ENCODE data around the gene RHCE.
"Not testable (repeated sequence)": the region's sequence is repeated elsewhere in the genome, so short reads cannot be mapped to it uniquely, and the experiment has no call there.

RHCE gene

DNA sequence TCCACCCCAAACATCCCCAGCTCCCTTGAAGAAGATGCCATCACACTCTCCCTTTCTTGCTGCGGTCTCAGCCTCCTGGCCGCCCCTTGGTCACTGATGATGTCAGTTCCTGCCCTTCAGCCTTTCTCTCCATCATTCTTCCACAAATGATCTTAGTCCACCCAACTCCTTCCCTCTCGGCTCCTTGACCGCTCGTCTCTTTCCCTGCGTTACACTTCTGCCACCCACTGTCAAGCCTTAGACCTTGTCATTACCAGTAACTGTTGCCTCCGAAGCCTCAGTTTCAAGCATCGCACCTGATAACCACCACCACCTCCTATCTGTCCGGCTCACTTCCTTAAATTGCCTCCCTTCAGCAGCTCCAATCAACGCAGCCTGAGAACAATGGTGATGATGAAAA is 23.1 kb downstream of the RHCE start:
- not testable (repeated sequence) for DNase-seq

- DNase-seq = no peak
Observed at GRCh38 chr1:25392841-25393240, 27.8 kb downstream of the RHCE start.

DNA sequence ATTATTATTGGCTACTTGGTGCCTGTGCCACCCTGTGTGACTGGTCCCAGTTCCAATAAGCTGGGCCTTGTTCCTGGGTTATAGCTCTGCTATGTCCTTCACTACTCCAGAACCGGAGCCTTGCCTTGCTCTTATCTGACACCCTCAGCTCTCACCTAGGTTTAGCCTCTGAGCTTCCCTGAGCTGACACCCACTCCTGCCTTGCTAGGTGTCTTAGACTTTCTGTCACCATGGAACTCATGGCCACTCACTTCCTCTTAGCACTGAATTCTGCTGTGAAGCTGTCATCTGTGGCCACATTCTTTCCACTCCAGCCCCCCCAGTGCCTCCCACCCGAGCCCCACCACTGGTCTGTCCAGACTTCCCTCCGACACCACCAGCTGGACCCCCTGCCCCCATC is 30.9 kb downstream of the RHCE start:
- DNase-seq = not testable (repeated sequence)

DNA sequence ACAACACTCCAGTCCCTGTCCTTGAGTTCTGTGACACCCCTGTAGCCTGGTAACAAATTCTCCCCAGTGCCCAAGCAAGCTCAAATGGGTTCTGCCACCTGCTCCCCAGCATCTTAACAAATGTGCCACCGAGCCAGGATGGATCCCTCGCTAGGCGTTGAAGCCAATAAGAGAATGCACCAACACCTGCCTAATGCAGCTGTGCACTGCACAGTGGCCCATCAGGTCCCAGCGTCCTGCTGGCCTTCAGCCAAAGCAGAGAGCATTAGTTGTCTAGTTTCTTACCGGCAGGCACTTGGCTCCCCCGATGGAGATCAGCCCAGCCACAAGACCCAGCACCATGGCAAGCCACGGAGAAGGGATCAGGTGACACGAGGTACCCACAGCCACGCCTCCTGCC is 31.9 kb downstream of the RHCE start:
- not testable (repeated sequence) for DNase-seq

DNA sequence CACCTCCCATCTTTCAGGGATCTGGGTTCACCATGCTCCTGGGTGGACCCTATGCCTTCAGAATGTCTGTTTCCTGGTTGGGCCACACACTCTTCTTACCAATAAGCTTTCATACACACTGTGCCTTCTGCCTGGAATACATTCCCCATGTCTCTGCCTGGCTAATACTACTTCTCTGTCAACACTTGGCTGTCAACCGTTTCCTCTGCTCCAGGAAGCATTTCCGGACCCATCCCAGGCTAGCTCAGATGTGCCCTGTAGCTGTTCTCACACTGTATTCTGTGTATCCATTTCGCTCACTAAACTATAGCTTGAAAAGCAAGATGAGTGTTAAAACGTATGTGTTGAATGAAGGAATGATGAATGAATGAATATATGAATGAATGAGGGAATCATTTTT is 33.5 kb downstream of the RHCE start:
- DNase-seq = not testable (repeated sequence)

DNA sequence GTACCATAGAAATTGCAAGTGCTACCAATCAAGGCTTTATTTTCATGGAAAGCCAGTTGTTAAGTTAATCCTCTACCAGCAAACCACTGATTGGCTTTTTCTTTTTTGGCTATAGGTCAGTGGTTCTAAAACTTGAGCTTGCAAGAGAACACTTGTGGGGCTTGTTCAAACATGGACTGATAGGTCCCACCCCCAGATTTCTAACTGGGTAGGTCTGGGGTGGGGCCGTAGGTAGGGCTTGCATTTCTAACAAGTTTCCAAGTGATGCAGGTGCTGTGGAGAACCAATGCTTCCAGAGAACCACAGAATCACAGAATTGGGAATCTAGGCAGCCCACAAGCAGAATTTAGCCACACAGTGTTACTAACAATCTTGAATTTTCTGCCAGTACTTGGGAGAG is 36.8 kb downstream of the RHCE start:
- DNase-seq = not testable (repeated sequence)

DNA sequence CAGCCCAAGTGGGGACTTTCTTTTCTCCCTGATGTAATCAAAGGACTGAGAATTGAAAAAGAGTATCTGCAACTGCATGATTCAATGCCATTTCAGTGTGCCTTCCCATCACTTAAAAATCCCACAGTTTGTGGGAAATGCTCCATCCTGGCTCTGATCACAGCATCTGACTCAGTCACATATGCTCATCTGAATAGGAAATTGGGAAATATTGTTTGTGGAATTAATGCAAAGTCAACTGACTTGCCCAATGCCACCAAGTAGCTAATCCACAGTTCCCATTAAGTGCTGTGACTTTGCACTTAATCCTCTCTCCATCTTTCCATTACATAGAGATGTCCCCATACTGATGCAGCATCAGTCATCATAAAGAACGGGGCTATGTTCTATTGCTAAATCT is 37.5 kb downstream of the RHCE start:
- DNase-seq = not testable (repeated sequence)

DNA sequence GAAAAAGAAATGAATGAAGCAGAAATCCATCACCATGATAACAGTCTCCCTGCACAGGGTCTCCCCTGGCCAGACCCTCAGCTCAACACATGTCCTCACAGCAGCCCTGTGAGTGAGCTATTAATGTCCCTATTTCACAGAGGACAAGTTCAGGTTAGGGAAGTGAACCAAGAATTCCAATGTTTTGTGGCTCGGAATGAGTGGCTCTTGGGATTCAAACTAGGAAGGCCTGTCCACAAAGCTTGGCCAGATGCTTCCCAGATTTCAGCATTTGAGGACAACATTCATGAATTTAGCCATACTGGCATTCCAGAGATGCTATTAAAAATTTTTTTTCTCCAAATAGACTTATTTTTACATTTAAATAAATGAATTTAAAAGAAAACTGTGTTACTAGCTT is 38.1 kb downstream of the RHCE start:
- not testable (repeated sequence) for DNase-seq

- not testable (repeated sequence) for DNase-seq
Observed at GRCh38 chr1:25378367-25378766, 42.3 kb downstream of the RHCE start.

- DNase-seq = not testable (repeated sequence)
Observed at GRCh38 chr1:25371757-25372156, 48.9 kb downstream of the RHCE start.

DNA sequence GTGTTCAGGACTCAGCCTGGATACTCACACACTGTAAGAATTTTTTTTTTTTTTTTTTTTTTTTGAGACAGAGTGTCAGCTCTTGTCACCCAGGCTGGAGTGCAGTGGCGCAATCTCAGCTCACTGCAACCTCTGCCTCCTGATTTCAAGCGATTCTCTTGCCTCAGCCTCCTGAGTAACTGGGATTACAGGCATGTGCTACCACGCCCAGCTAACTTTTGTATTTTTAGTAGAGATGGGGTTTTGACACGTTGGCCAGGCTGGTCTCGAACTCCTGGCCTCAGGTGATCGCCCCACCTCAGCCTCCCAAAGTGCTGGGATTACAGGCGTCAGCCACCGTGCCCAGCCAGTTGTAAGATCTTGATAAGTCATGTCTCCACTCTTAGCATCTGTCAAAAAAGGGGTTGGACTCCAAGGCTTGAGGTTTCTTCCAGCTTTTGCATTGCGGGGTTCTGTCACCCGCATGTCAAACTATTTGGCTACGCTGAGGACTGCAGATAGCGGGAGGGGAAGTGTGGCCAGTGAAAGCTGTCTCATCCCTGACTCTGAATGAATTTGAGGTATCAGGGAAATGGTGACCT is 50.8 kb downstream of the RHCE start:
- not testable (repeated sequence) for DNase-seq

- DNase-seq = no peak
Observed at GRCh38 chr1:25369241-25369640, 51.4 kb downstream of the RHCE start.

DNA sequence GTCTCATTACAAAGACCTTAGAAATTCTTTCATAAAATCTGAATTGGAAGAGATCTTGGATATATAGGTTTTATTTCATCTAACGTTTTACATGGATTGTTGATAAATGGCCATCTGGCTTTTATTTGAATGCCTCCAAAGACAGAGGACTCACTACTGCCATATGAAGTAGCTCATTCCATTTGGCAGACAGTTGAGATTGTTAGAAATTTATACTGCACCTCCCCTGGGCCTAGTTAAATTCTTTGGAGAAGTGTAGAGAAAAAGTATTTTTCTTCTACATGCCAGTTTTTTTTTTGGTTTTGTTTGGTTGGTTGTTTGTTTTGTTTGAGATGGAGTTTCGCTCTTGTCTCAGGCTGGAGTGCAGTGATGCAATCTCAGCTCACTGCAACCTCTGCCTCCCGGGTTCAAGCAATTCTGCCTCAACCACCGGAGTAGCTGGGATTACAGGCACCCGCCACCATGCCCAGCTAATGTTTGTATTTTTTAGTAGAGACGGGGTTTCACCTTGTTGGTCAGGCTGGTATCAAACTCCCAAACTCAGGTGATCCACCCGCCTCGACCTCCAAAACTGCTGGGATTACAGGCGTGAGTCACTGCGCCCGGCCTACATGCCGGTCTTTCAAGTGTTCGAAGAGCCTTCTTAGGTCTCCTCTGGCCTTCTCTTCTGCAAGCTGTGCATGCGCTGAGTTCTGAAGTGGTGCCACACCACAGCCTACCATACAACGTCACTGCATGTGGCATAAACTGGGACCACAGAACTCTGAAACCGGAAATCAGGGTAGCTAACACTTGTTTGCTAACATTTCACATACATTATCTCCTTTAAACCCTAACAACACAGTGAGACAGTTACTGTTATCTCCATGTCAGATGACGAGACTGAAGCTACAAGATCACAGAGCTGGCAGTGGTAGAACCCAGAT is 57.7 kb downstream of the RHCE start:
- DNase-seq = not testable (repeated sequence)

DNA sequence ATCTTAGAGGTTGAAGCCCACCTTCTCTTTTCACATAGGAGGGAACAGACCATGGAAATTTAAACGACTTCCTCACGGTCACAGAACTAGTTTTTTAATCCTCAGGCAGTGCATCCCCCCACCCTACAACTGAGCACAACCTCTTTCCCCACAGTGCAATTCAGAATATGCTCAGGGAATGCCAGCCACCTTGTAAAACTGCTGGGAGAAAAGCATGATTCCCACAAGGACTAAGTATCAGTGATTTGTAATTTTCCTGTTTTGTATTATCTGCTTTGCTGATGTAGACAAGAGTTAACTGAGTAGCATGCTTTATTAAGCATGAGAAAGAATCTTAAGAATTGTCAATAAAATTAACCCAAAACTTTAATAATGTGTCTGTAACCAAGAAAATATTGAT is 58.7 kb downstream of the RHCE start:
- DNase-seq = no peak

DNA sequence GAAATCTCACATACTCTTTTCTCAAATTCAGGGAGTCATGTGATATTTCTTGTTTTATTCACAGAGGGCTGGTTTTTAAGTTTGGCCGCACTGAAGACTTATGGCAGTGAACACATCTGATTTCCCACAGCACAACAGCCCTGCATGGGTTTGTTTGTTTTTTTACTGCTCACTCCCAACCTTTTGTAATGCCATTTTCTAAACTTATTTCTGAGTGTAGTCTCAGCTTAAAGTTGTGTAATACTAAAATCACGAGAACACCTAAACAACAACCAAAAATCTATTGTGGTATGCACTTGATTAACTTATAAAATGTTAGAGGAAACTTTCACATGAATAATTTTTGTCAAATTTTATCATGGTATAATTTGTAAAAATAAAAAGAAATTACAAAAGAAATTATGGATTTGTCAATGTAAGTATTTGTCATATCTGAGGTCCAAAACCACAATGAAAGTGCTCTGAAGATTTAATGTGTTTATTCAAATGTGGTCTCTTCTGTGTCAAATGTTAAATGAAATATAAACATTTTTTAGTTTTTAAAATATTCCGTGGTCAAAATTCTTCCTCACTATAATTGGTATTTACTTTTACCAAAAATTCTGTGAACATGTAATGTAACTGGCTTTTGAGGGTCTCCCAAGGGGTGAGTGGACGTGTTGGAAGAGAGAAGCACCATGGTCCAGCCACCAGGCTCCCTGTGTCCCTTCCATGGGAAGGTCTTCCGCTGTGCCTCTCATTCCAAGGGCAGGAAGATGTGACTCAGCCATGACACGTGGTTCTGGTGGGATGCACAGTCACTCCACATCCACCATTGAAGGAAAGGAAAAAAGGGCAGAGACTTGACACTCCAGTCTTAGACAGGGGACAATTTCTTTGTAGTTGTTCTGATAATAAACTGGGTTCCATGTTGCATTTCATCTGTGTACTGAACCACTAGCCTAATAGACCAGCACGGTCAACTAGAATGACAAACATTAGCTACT is 59.7 kb downstream of the RHCE start:
- no peak for DNase-seq

DNA sequence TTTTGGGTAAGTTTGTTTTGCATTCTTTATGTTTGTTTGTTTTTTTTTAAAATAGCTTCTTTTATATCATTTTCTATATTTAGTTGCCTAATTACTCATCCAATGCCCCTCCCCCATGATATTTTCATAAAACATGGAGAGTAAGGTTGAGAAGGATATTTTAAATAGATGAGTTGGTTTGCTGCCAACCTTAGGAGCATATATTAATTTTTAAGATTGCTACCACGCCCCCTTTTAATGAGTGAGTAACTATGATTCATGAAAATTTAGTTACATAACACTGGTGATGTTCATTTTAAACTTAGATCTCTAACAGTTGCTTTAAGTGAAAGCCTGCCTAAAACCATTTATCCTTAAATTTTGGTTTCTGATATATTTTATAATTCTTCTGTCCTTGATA is 63.8 kb downstream of the RHCE start:
- no peak for DNase-seq

- DNase-seq = no peak
Observed at GRCh38 chr1:25356441-25356840, 64.2 kb downstream of the RHCE start.

GRCh38 chr1:25355841-25356395 is 64.7 kb downstream of the RHCE start:
- no peak for DNase-seq

GRCh38 chr1:25349606-25350005 is 71.0 kb downstream of the RHCE start:
- no peak for DNase-seq

- DNase-seq = no peak
Observed at GRCh38 chr1:25347556-25347955, 73.1 kb downstream of the RHCE start.

DNA sequence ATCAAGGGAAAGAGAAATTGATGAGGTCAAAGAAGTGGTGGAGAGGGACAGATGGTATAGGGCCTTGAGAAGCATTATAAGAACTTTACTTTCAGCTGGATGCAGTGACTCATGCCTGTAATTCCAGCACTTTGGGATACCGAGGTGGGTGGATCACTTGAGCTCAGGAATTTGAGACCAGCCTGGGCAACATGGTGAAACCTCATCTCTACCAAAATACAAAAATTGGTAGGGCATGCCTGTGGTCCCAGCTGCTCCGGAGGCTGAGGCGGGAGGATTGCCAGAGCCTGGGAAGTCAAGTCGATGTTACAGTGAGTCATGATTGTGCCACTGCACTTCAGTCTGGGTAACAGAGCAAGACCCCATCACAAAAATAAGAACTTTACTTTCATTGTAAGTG is 76.8 kb downstream of the RHCE start:
- no peak for DNase-seq

- no peak for DNase-seq
Observed at GRCh38 chr1:25342846-25343245, 77.8 kb downstream of the RHCE start.

DNA sequence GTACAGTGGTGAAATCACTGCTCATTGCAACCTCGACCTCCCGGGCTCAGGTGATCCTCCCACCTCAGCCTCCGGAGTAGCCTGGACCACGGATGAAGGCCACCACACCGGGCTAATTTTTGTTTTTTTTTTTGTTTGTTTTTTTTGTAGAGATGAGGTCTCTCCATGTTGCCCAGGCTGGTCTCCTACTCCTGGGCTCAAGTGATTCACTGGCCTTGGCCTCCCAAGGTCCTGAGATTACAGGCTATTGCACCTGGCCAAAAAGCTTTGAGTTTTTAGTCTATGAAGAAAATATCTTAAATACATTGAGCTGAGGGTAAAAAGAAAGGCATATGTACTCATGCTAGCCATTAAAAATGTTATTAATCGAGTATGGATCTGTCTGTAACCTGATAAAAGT is 78.9 kb downstream of the RHCE start:
- DNase-seq = no peak
